SH-SY5Y (cell line): ENCODE results near the gene EPM2A.

Experiments
- GATA2 ChIP-seq: IDR thresholded peaks from 2 replicates; pipeline ENCODE4 v1.6.1; 2011; ENCODE audit warnings: mild to moderate bottlenecking, low read depth, low read length
- GATA3 ChIP-seq: IDR thresholded peaks from 2 replicates; pipeline ENCODE4 v1.6.1; 2011; ENCODE audit warnings: low read depth, mild to moderate bottlenecking, low read length, moderate library complexity

EPM2A gene

DNA sequence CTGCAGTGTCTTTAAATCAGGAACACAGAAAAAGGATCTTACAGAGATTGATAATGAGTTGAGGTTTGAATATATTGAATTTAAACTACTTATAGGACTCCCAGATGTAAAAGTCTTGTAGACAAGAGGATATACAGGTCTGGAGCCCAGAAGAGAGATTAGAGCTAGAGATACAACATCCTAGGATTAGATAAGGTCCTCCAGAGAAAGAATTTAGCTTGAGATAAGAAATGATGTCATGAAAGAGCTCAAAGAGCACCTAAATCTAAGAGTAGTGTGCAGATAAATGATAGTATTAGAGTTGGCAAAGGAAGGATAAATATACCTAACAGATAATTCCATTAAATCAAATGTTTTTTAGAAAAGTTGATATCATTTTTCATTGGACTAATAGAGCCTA is 23.9 kb downstream of the EPM2A start:
- TF ChIP-seq GATA2, result no peak
- TF ChIP-seq GATA3, result no peak

DNA sequence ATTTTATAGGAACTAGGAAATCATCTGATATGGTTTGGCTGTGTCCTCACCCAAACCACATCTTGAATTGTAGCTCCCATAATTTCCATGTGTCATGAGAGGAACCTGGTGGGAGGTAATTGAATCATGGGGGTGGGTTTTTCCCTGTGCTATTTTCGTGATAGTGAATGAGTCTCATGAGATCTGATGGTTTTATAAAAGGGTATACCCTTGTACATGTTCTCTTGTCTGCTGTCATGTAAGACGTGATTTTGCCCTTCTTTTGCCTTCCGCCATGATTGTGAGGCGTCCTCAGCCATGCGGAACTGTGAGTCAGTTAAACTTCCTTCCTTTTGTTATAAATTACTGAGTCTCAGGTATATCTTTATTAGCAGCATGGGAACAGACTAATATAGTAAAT is 27.9 kb downstream of the EPM2A start:
- TF ChIP-seq GATA3, result no peak
- TF ChIP-seq GATA2, result no peak

DNA sequence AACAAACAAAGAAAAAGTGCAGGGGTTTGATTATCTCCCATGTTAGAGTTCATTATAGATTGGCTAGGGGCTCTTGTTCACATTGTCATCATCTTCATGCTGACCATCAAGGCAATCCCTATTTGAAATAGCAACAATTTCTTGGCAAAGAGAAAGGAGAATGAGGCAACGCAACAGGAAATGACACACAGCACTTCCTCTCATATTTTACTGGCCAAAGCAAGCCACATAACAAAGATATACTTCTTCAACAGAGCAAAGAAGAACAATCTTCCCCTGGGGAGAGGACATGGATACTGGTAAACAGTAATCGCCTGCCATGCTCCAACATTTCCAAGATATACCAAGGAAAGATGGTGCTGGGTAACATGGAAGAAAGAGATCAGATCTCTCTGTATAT is 29.8 kb downstream of the EPM2A start:
- no peak for TF ChIP-seq GATA3
- TF ChIP-seq GATA2, result no peak

DNA sequence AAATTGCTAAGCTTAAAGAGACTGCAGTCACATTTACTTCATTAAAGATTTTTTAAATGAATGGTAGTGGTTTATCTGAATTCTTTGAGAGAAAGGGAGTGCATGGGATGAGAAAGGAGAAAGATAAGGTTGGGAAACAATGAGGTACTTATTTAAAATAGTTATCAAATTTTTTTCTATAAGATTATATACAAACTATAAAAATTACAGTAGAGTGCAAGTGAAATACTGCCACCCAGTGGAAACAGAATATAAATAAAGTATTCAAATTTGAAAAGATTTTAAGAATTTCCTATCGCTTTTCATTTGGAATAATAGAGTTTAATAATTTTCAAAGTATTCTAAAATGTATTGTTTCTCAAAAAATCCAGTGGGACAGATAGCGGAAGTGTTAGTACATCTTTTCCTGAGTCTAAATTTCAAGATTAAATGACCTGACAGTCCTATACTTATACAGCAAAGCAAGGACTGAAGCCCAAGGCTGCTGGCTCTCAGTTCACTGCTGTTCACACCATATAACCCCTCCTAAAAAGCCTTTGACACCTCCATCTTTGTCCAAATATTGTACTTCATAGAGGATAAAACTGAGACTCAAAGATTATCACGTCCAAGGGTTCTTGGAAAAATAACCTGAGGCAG is 31.1 kb downstream of the EPM2A start:
- no peak for TF ChIP-seq GATA2
- TF ChIP-seq GATA3, result no peak

DNA sequence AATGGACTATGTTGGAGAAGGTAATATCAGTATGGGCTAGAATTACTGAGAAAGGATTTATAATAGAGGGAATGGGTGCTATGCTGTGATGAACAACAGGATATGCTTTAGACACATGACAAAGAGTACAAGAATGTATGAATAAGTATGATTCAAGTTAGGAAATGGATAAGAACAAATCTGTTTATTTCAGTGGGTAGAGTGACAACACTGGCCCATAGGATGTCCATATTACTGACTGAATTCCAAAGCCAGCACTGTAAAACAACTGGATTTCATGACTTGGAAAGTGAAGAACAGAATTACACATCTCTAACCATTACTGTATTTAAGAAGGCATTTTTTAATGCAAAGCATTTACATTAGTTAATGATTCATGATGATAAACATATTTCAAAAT is 35.9 kb downstream of the EPM2A start:
- TF ChIP-seq GATA3, result no peak

DNA sequence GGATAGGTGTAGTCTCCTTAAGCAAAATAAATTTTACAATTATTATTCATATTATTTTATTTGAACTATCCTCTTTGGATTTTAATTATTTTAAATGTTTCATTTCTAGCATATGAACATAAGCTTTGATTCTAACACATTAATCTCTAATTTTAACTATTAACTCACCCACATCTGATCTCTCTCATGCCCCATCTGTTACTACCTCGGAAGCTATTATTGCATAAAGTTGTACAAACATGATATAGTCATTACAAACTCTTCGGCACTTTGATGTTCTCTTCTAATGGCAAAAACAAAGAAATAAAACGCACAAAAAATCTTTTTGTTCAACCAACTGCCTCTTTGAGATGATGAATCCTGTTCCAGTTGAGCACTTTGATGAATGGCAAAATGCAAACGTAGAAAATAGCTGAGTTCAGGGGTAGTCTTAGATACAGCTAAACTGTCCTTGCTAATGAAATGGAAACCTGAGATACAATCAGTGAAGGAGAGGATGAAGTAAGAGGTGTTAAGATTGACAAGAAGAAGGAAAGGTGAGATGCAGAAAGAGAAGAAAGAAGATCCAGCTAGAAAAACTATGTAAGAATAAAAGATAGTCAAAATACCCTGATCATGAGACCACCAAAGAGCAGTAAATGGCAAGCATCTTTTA is 41.1 kb downstream of the EPM2A start:
- TF ChIP-seq GATA2 (no peak), GATA3 (no peak)

DNA sequence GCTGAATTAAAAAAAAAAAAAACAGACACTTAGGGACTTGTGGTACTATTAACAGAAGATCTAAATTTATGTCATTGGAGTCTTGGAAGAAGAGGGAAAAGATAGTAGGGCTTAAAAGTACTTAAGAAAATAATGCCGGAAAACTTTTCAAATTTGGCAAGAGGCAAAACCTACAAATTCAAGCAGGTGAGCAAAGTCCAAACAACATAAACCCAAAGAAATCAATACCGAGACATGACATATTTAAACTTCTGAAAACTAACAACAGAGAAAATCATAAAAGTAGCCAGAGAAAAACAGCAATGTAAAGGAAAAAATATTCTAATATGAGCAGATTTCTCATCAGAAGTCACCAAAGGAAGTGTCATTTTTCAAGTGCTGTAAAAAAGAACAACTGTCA is 44.4 kb downstream of the EPM2A start:
- TF ChIP-seq GATA3, result no peak
- no peak for TF ChIP-seq GATA2

DNA sequence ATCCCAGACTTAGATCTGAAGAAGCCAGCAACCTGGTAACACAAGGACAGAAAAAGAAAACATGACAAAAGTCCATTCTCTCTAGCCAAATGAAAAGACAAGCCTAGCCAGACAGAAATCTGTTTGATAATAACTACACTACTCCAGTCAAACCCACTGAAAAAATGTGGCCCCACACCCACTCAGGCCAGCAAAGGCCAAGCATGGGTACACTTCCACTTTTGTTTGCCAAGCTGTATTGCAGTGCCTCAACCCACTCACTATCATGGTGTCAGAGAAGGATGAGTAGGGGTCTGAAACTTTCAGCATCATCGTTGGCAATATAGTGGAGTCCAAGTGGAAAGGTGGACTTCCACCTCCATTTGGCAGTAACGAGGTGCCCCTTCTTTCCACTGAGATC is 45.8 kb downstream of the EPM2A start:
- TF ChIP-seq GATA2 (no peak), GATA3 (no peak)

DNA sequence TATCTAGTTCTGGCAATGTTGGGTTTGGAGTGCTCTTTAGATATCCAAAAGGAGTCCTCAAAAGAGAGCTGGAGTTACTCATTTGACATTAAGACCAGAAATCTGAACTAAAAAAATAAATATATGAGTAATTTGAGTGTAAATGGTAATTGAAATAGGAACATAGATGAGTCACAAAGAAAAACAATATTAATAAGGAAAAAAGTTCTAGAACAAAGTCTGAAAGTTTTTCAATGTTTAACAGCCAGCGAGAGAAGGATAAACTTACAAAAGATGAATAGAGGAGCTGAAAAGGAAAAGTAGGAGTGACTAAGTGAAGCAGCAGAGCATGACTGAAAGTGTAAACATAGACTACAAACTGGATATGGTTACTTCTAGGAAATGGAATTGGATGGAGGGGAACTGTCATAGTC is 46.8 kb downstream of the EPM2A start:
- TF ChIP-seq GATA3 (no peak), GATA2 (no peak)

DNA sequence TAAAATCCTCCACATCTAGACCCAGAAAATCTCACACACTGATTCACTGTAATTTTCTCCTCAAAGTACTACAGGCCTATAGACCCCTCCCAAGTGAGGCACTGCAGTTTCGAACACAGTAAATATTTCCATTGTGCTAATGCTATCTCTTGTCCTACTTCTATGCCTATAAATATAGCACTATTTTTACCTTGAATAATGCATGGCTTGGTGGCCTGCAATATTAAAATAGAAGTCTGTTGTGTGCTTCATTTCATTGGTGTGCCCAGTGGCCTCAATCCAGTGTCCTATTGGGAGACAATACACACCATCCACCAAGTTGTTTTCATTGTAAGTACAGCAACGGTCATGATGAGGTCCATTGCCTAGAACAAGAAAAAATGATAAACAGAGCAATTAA is 49.4 kb downstream of the EPM2A start:
- TF ChIP-seq GATA2 (no peak), GATA3 (no peak)

DNA sequence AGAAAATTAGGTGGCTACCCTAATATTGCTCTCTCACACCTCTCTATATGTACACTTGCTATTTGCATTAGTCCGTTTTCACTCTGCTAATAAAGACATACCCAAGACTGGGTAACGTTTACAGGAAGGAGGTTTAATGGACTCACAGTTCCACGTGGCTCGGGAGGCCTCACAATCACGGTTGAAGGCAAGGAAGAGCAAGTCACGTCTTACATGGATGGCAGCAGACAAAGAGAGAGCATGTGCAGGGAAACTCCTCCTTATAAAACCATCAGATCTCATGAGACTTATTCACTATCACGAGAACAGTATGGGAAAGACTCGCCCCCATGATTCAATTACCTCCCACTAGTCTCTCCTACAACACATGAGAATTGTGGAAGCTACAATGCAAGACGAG is 53.4 kb downstream of the EPM2A start:
- TF ChIP-seq GATA2 (no peak), GATA3 (no peak)

DNA sequence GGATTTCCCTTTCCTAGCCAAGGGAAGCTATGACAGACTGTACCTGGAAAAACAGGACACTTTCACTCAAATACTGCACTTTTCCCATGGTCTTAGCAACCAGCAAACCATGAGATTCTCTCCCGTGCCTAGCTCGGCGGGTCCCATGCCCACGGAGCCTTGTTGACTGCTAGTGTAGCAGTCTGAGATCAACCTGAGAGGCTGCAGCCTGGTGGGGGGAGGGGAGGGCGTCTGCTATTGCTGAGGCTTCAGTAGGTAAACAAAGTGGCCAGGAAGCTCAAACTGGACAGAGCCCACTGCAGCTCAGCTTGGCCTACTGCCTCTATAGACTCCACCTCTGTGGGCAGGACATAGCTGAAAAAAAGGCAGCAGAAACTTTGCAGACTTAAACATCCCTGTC is 61.8 kb downstream of the EPM2A start:
- no peak for TF ChIP-seq GATA2
- no peak for TF ChIP-seq GATA3

DNA sequence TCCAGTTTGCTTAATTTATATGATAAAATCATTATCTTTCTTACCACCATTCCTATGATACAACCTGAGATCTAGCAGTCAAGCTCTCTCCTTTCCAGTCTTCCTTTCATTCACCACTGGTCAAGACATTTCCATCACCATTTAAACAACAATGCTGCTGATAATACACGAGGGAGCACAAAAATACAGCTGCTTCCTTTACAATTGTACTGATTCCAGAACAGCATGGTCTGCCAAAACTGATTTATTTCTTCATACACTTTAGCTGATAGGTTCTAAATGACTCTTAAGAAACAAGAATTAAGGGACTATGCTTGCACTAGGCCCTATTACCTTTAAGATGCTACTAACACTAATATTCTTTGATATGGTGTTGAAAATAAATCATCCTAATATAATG is 65.0 kb downstream of the EPM2A start:
- TF ChIP-seq GATA2, result no peak
- TF ChIP-seq GATA3, result no peak

DNA sequence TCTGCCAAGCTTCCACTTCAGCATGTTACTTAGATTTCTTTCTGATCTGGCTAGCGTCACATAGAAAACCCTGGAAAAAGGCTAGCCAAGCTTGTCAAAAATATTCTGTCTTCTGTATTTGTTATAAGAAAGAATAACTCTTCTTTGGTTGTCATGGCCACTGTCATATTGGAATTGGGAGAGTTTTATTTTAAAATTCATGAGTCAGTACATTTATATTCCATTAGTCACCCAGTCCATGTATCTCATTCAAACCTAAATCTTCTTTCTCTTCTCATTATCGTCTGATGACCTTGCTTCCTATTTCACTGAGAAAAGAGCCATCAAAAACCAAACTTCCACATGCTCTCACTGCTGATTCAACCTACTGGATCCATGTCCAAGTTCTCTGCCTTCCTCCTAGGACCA is 65.7 kb downstream of the EPM2A start:
- TF ChIP-seq GATA3 (no peak), GATA2 (no peak)

DNA sequence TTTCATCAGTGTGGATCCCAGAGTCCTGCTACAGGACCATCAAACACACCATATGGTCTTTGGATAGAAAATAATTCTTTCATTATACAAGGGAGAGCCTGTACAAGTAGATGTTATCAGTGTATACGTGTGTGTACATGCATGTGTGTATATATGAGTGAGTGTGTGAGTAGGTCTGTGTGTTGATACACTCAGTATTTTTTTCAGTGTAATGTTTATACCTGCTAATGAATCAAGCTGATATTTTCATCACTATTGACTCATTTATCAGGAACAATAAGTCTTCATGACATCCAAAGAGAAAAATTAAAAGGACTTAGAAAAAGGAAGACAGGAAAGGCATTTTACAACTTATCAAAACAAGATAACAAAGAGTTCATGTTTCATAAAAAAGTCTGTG is 66.5 kb downstream of the EPM2A start:
- no peak for TF ChIP-seq GATA2
- no peak for TF ChIP-seq GATA3

DNA sequence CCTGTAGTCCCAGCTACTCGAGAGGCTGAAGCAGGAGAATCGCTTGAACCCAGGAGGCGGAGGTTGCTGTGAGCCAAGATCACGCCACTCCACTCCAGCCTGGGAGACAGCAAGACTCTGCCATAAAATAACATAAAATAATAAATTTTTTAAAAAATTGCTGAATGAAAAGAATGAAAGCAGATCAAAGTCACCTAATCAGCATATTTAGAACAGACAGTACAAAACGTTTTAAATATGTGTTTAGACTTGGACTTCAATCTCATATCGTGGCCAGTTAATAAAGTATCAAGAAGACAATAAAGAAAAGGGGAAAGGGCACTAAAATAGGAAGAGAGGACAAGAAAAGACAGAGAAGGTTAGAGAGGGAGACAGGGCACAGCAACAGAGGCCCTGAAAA is 74.6 kb downstream of the EPM2A start:
- TF ChIP-seq GATA3 (no peak), GATA2 (no peak)

DNA sequence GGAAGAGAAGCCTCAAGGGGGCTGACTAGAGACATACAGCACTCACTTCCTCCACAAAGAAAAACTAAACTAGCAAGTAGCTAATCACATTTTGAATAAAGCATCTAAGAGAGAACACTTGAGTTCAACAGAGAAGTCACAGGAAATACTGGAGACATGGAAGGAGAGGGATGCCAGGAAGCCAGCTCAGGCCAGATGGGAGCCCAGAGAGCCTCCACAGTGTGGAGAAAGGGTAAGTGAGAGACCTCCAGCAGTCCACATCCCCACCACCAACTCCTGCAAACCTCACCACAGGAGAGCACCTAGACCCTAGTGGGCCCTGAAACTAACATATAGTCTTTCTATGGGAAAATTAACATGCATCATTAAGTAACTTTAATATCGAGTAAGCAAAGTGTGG is 79.2 kb downstream of the EPM2A start:
- TF ChIP-seq GATA3 (no peak), GATA2 (no peak)
